CD4-positive, alpha-beta T cell treated with Interleukin-6 at 100 ng/mL for 8 hours (primary cell): ENCODE data around the gene PHF11.
A peak's percentile ranks its signal among the peaks of the same experiment; 100 is the strongest.

Experiments
- DNase-seq: peaks from one replicate; pipeline ENCODE4 v3.0.0-alpha.2; 2020; ENCODE audit warnings: mixed read lengths, low spot score

Gene PHF11

GRCh38 chr13:49498206-49498605 is 2.5 kb downstream of the PHF11 start:
- peak; percentile 21 for DNase-seq

GRCh38 chr13:49499889-49500660 is 4.3 kb downstream of the PHF11 start:
- no peak for DNase-seq

GRCh38 chr13:49502954-49503353 is 7.2 kb downstream of the PHF11 start:
- DNase-seq, result no peak

- no peak for DNase-seq
These were observed 8.2 kb downstream of the PHF11 start for GRCh38 chr13:49503951-49504350.

GRCh38 chr13:49512578-49512977 is 16.8 kb downstream of the PHF11 start:
- DNase-seq, result no peak

GRCh38 chr13:49516467-49516866 is 20.7 kb downstream of the PHF11 start:
- no peak for DNase-seq

- no peak for DNase-seq
These were observed 21.7 kb downstream of the PHF11 start for GRCh38 chr13:49517461-49517860.

GRCh38 chr13:49521224-49521623 is 25.5 kb downstream of the PHF11 start:
- no peak for DNase-seq

GRCh38 chr13:49524740-49525501 is 29.2 kb downstream of the PHF11 start:
- no peak for DNase-seq

- no peak for DNase-seq
These were observed 31.4 kb downstream of the PHF11 start for GRCh38 chr13:49527123-49527522.

GRCh38 chr13:49528161-49528560 is 32.4 kb downstream of the PHF11 start:
- DNase-seq, result no peak

- DNase-seq, result no peak
These were observed 34.7 kb downstream of the PHF11 start for GRCh38 chr13:49530457-49530856.

- no peak for DNase-seq
These were observed 36.8 kb downstream of the PHF11 start for GRCh38 chr13:49532593-49532992.

- no peak for DNase-seq
These were observed 37.3 kb downstream of the PHF11 start for GRCh38 chr13:49533011-49533410.

- DNase-seq, result no peak
These were observed 38.0 kb downstream of the PHF11 start for GRCh38 chr13:49533591-49534269.

- no peak for DNase-seq
These were observed 40.6 kb downstream of the PHF11 start for GRCh38 chr13:49536144-49536873.

GRCh38 chr13:49538404-49538803 is 42.7 kb downstream of the PHF11 start:
- no peak for DNase-seq

GRCh38 chr13:49539313-49539712 is 43.6 kb downstream of the PHF11 start:
- no peak for DNase-seq

- no peak for DNase-seq
These were observed 44.0 kb downstream of the PHF11 start for GRCh38 chr13:49539746-49540145.

GRCh38 chr13:49540552-49540951 is 44.8 kb downstream of the PHF11 start:
- DNase-seq, result no peak

GRCh38 chr13:49543656-49544055 is 47.9 kb downstream of the PHF11 start:
- no peak for DNase-seq

GRCh38 chr13:49545661-49546060 is 49.9 kb downstream of the PHF11 start:
- no peak for DNase-seq
